Activated T-helper 9 cell treated with anti-CD3 and anti-CD28 coated beads, Interleukin-2, amount 50 U/mL, for 16 hours (primary cell): Measurements from ENCODE around the gene SPAG9.

Experiments used
- DNase-seq: peaks from one replicate; pipeline ENCODE4 v3.0.0-alpha.2; 2020; ENCODE audit warnings: low read depth

SPAG9 gene

GRCh38 chr17:50938821-50939541 is 181.7 kb downstream of the SPAG9 start:
- no peak for DNase-seq

- no peak for DNase-seq
Observed at GRCh38 chr17:50935996-50936266, 184.7 kb downstream of the SPAG9 start.

- DNase-seq, result no peak
Observed at GRCh38 chr17:50935221-50935995, 185.3 kb downstream of the SPAG9 start.

- DNase-seq, result no peak
Observed at GRCh38 chr17:50934672-50935220, 185.9 kb downstream of the SPAG9 start.

- no peak for DNase-seq
Observed at GRCh38 chr17:50934161-50934560, 186.5 kb downstream of the SPAG9 start.

- DNase-seq, result peak; percentile 34
Observed at GRCh38 chr17:50931144-50931908, 189.3 kb downstream of the SPAG9 start.

DNA sequence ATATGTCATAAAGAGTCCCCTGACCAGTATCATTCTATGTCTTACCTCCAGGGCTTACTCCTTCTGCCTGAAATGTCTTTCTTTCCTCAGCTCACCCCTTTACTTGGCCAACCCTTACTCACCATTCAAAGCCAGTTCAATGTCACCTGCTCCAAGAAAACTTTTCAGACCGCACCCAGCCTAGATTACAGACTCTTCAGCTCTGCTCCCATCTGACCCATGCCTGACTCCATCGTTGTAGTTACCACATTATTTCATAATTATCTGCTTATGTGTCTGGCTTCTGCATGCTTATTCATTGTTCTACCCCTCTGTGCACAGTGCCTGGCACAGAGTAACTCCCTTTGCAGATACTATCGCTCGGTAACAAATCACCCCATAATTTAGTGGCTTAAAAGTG is 192.0 kb downstream of the SPAG9 start:
- no peak for DNase-seq

GRCh38 chr17:50927287-50927686 is 193.4 kb downstream of the SPAG9 start:
- DNase-seq, result no peak

GRCh38 chr17:50926523-50926922 is 194.1 kb downstream of the SPAG9 start:
- no peak for DNase-seq

- no peak for DNase-seq
Observed at GRCh38 chr17:50925296-50925891, 195.3 kb downstream of the SPAG9 start.

DNA sequence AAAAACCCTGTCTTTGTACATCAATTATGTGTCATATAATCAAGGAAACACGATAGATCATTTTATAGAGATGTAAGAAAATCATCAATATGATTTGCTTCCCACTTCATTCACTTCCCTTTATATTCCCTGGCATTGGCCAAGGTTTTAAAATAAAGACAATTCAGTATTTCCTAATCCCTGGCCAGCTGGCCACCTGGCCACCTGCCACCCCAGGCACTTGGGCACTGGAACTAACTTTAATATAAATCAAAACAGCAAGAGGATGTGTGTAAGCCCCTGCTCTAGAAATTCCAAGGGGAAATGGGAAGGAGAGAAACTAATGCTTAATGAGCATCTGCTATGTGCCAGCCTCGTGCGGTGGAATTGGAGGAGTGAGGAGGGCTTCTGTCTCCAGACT is 195.9 kb downstream of the SPAG9 start:
- DNase-seq, result no peak

DNA sequence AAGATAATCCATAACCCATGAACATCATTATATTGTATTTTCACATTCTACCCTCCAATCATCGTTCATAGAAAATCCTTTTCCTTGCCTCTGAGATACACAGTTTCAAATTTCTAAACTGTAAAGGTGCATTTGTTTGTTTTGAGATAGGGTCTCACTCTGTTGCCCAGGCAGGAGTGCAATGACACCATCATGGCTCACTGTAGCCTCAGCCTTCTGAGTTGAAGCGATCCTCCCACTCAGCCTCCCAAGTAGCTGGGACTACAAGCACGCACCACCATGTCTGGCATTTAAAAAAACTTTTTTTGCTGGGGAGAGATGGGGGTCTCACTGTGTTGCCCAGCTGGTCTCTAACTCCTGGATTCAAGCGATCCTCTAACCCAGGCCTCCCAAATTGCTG is 196.4 kb downstream of the SPAG9 start:
- no peak for DNase-seq

- no peak for DNase-seq
Observed at GRCh38 chr17:50923611-50924010, 197.1 kb downstream of the SPAG9 start.

DNA sequence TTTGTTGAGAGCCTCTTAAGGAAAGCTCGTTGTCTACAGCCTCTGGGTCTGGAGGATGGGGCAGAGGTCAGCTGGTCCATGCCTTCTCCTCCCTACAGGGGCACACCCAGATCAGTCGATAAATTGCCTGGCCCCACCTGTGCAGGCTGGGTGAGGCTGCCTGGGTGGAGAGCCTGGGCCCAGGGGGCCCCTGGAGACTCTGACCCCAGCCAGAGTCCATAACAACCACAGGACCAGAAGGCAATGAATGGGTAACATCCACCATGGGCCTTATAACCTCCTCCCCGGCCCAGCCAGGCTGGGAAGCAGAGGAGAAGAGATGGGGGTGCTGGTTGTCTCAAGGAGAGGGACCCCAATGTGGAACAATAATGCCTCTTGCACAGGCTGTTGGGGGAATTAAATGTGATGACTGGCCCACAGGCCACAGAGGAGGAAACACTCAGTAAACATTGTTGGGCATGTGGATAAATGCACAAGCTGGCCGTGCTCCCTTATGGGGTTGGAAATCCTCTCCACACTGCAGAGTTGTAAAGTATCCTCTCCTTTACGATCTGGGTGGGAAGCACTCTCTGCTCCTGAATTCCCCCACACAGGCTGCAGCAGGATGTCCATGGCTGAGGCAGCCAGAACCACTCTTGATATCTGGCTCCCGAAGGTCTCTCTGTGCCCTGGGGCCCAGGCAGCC is 197.8 kb downstream of the SPAG9 start:
- DNase-seq, result no peak

GRCh38 chr17:50922107-50922506 is 198.6 kb downstream of the SPAG9 start:
- DNase-seq, result no peak

- DNase-seq, result no peak
Observed at GRCh38 chr17:50920891-50921586, 199.6 kb downstream of the SPAG9 start.

GRCh38 chr17:50920041-50920410 is 200.6 kb downstream of the SPAG9 start:
- DNase-seq, result no peak

DNA sequence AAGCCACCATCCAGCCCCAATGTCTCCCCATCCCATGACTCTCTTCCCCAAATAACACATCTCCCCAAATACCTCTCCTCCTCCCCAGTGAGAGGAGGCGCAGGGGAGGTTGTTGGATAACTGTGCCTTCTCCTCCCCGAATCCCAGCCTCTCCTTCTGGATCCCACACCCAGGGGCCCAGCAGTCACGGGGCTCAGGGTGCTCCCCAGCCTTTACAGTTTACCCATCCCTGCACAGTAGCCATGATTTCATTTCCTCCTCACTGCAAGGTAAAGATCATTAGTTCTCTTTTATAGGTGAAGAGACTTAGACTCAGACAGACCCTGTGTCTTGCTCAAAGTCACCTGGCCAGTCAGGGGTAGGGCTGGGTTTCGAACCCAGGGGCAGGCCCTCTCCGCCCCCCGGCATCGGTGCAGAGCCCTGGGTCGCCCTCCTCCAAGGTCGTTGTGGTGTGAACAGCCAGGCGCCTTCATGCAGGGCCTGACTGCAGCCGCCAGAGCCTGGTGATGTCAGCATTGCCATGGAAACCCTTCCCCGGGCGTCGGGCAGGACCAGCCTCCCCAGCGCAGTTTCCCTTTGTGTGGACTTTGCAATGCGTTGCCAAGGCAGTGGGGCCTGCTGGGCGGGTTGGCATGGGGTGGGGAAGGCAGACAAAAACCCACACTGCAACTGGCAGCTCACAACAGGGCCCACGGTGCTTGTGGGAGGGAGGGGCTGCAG is 201.2 kb downstream of the SPAG9 start:
- DNase-seq, result peak; percentile 60

DNA sequence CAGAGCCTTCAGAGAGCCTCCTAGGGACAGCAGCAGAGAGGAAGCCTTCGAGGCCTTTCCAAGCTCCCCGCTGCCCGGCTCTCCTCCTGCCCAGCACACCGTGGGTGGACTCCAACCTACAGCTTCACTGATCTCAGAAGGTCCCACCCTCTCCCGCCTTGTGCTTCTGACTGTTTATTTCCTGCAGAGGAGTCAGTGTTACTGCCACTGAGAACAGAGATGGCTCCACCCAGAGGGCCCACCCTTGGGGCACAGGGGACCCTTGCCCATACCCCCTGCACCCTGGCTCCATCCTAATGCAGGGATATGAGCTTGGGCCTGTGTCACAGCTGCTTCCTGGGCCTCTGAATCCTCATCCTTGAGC is 201.8 kb downstream of the SPAG9 start:
- DNase-seq, result no peak

- DNase-seq, result no peak
Observed at GRCh38 chr17:50918071-50918932, 202.4 kb downstream of the SPAG9 start.
